HG02571 (cell line): ENCODE measurements around the gene RSPH10B.
"Not testable (repeated sequence)": the region's sequence is repeated elsewhere in the genome, so short reads cannot be mapped to it uniquely, and the experiment has no call there.

Experiments used
- ATAC-seq: cut with Tn5 transposase; IDR thresholded peaks from one replicate; pipeline ENCODE4 v1.9.1; 2021; ENCODE audit warnings: mild to moderate bottlenecking, moderate library complexity; ENCODE audit not compliant: unreplicated experiment

Gene RSPH10B

GRCh38 chr7:5930290-5930689 is 40.2 kb downstream of the RSPH10B start:
- ATAC-seq = not testable (repeated sequence)

- not testable (repeated sequence) for ATAC-seq
Measured at GRCh38 chr7:5926263-5926870, 44.1 kb downstream of the RSPH10B start.

GRCh38 chr7:5924630-5925029 is 45.9 kb downstream of the RSPH10B start:
- ATAC-seq = not testable (repeated sequence)

GRCh38 chr7:5924180-5924579 is 46.3 kb downstream of the RSPH10B start:
- ATAC-seq = not testable (repeated sequence)

GRCh38 chr7:5916529-5916928 is 54.0 kb downstream of the RSPH10B start:
- ATAC-seq = not testable (repeated sequence)

- not testable (repeated sequence) for ATAC-seq
Measured at GRCh38 chr7:5908835-5909234, 61.7 kb downstream of the RSPH10B start.

- ATAC-seq = not testable (repeated sequence)
Measured at GRCh38 chr7:5904726-5905125, 65.8 kb downstream of the RSPH10B start.

GRCh38 chr7:5903002-5903401 is 67.5 kb downstream of the RSPH10B start:
- ATAC-seq = not testable (repeated sequence)

GRCh38 chr7:5898480-5899224 is 71.8 kb downstream of the RSPH10B start, which contains the start of gene CCZ1:
Gene CCZ1 (plus strand): TSS chr7:5898733. CDS start chr7:5898800, 67 bp downstream.
- ATAC-seq = peak; percentile 83

- not testable (repeated sequence) for ATAC-seq
Measured at GRCh38 chr7:5897369-5897919, 73.0 kb downstream of the RSPH10B start.

GRCh38 chr7:5892498-5892897 is 78.0 kb downstream of the RSPH10B start:
- ATAC-seq = no peak

GRCh38 chr7:5890244-5890643 is 80.2 kb downstream of the RSPH10B start:
- ATAC-seq = not testable (repeated sequence)

GRCh38 chr7:5888021-5888420 is 82.5 kb downstream of the RSPH10B start:
- not testable (repeated sequence) for ATAC-seq

- not testable (repeated sequence) for ATAC-seq
Measured at GRCh38 chr7:5884431-5884830, 86.1 kb downstream of the RSPH10B start.

- not testable (repeated sequence) for ATAC-seq
Measured at GRCh38 chr7:5880106-5880505, 90.4 kb downstream of the RSPH10B start.

- ATAC-seq = not testable (repeated sequence)
Measured at GRCh38 chr7:5879591-5879990, 90.9 kb downstream of the RSPH10B start.
